Chondrocyte (in vitro differentiated cells): ENCODE results near the gene EXOSC7. TPM values are rescaled to one million over a fixed set of nuclear protein-coding genes. Genes with fewer than 3 reads are reported as not detected.
A peak's percentile ranks its signal among the peaks of the same experiment; 100 is the strongest.

Source experiments
- DNase-seq: peaks from one replicate; pipeline ENCODE4 v3.0.0; 2021; ENCODE audit warnings: mixed read lengths, low spot score
- H3K27ac Mint-ChIP-seq: one replicate; pipeline ENCODE4 v1.8.0; 2021; ENCODE audit warnings: mild to moderate bottlenecking, moderate library complexity, mixed read lengths; ENCODE audit not compliant: unreplicated experiment
- H3K27me3 Mint-ChIP-seq: 2 replicates; pipeline ENCODE4 v1.8.0; 2021; ENCODE audit warnings: low read depth, mixed read lengths
- H3K36me3 Mint-ChIP-seq: 2 replicates; pipeline ENCODE4 v1.8.0; 2021; ENCODE audit warnings: low read depth, mixed read lengths
- H3K4me1 Mint-ChIP-seq: 2 replicates; pipeline ENCODE4 v1.8.0; 2021; ENCODE audit warnings: low read depth, mild to moderate bottlenecking, mixed read lengths
- H3K4me3 Mint-ChIP-seq: one replicate; pipeline ENCODE4 v1.8.0; 2021; ENCODE audit warnings: mild to moderate bottlenecking, moderate library complexity, mixed read lengths; ENCODE audit not compliant: unreplicated experiment
- H3K9me3 Mint-ChIP-seq: 2 replicates; pipeline ENCODE4 v1.8.0; 2021; ENCODE audit warnings: low read depth, mixed read lengths
- CTCF ChIP-seq: fragments of 200-600 bp; sonication (generic); IDR thresholded peaks from 2 replicates; pipeline ENCODE4 v1.5.0; 2021; ENCODE audit warnings: antibody characterized with exemption, mild to moderate bottlenecking, moderate library complexity
- total RNA-seq: library from RNA; stranded (reverse); gene quantifications from 3 replicates; pipeline ENCODE4 v1.2.1, GENCODE V29; 2021

EXOSC7 gene
- total RNA-seq, 1 donor from 2014 or later, result 29.1 TPM

- Mint-ChIP-seq H3K9me3 (no peaks in the 10 kb centered on the region), H3K4me1 (peaks cover 51% of the 10 kb centered on the region), H3K36me3 (peaks cover 5% of the 10 kb centered on the region), H3K27me3 (no peaks in the 10 kb centered on the region), H3K27ac (peak overlapping the region; percentile 80), H3K4me3 (no peak overlapping the region)
- no peak for TF ChIP-seq CTCF
- no peak for DNase-seq
Measured at GRCh38 chr3:45029216-45029615, 53.2 kb downstream of the EXOSC7 start.

GRCh38 chr3:45029661-45030060, 53.6 kb downstream of the EXOSC7 start:
- H3K36me3 Mint-ChIP-seq, result peaks cover 5% of the 10 kb centered on the region
- H3K9me3 Mint-ChIP-seq, result no peaks in the 10 kb centered on the region
- no peak overlapping the region for H3K4me3 Mint-ChIP-seq
- TF ChIP-seq CTCF, result no peak
- DNase-seq, result no peak
- H3K27ac Mint-ChIP-seq, result peak overlapping the region; percentile 80
- peaks cover 51% of the 10 kb centered on the region for H3K4me1 Mint-ChIP-seq
- no peaks in the 10 kb centered on the region for H3K27me3 Mint-ChIP-seq

DNA sequence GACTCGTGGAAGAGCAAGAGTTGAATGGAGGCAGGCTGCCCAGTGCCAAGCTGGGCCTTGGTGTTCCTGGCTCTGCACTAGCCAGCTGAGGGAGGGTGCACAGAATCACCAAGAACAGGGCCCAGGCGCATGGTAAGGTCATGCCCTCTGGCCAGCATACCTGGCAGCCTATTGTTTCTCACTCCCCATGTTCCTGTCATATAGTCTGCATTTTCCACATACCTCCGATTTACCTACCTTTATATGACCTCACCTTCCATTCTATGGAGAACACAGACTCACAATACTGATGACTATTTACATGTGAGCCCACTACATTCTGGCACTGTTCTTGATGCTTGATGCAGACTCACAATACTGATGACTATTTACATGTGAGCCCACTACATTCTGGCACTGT, 55.5 kb downstream of the EXOSC7 start:
- Mint-ChIP-seq H3K9me3 (no peaks in the 10 kb centered on the region), H3K27ac (no peak overlapping the region), H3K4me1 (peaks cover 50% of the 10 kb centered on the region), H3K4me3 (no peak overlapping the region), H3K27me3 (no peaks in the 10 kb centered on the region), H3K36me3 (peaks cover 5% of the 10 kb centered on the region)
- no peak for TF ChIP-seq CTCF
- DNase-seq, result no peak

- H3K9me3 Mint-ChIP-seq, result no peaks in the 10 kb centered on the region
- no peak overlapping the region for H3K27ac Mint-ChIP-seq
- no peak for DNase-seq
- no peak for TF ChIP-seq CTCF
- H3K4me3 Mint-ChIP-seq, result no peak overlapping the region
- H3K4me1 Mint-ChIP-seq, result peaks cover 49% of the 10 kb centered on the region
- peaks cover 5% of the 10 kb centered on the region for H3K36me3 Mint-ChIP-seq
- no peaks in the 10 kb centered on the region for H3K27me3 Mint-ChIP-seq
Measured at GRCh38 chr3:45032113-45032512, 56.1 kb downstream of the EXOSC7 start.

DNA sequence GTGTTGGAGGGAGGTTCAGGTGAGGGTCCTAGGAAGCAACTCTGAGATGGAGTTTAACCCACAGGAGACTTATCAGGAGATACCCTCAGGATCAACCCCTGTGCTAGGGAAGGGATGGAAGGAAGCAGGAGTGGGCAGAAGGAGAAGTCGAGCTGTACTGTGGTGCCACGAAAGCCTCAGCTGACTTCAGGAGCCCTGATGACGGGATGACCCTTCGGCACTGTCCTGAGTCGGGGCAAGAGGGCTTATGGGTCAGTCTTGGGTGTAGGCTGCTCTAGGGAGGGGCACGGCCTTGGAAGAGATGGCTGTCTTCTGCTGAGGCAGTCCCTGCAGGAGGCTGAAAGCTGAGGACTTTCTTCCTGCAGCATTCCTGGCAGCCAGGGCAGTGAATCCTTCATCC, 57.7 kb downstream of the EXOSC7 start:
- Mint-ChIP-seq H3K27ac (no peak overlapping the region), H3K4me1 (peaks cover 46% of the 10 kb centered on the region), H3K9me3 (no peaks in the 10 kb centered on the region), H3K4me3 (no peak overlapping the region), H3K36me3 (peaks cover 5% of the 10 kb centered on the region), H3K27me3 (no peaks in the 10 kb centered on the region)
- no peak for DNase-seq
- TF ChIP-seq CTCF, result no peak
